Measurements from ENCODE around the gene AGPAT4.

The AGPAT4 gene

GRCh38 chr6:161284653-161285052, 10.8 kb upstream of the AGPAT4 start:
- DNase-seq (ENCODE audit: low read depth, low spot score): no peak

GRCh38 chr6:161281092-161281491, 7.2 kb upstream of the AGPAT4 start:
- DNase-seq (ENCODE audit: low read depth, low spot score): no peak

GRCh38 chr6:161279677-161280415, 6.0 kb upstream of the AGPAT4 start:
- DNase-seq (ENCODE audit: low read depth, low spot score): no peak

- DNase-seq (ENCODE audit: low read depth, low spot score): no peak
Measured at GRCh38 chr6:161276605-161277155, 2.8 kb upstream of the AGPAT4 start.

- no peak for DNase-seq (ENCODE audit: low read depth, low spot score)
Measured at GRCh38 chr6:161274898-161275297, 1.0 kb upstream of the AGPAT4 start.

- DNase-seq (ENCODE audit: low read depth, low spot score): no peak
Measured at GRCh38 chr6:161274488-161274858, 612 bp upstream of the AGPAT4 start.

GRCh38 chr6:161273274-161273751, 548 bp downstream of the AGPAT4 start:
- DNase-seq (ENCODE audit: low read depth, low spot score): no peak

GRCh38 chr6:161272635-161273273, 1.1 kb downstream of the AGPAT4 start:
- no peak for DNase-seq (ENCODE audit: low read depth, low spot score)

- DNase-seq (ENCODE audit: low read depth, low spot score): no peak
Measured at GRCh38 chr6:161271343-161272030, 2.4 kb downstream of the AGPAT4 start.

- no peak for DNase-seq (ENCODE audit: low read depth, low spot score)
Measured at GRCh38 chr6:161270116-161270515, 3.7 kb downstream of the AGPAT4 start.

- no peak for DNase-seq (ENCODE audit: low read depth, low spot score)
Measured at GRCh38 chr6:161269310-161269709, 4.6 kb downstream of the AGPAT4 start.

GRCh38 chr6:161268531-161269210, 5.2 kb downstream of the AGPAT4 start:
- no peak for DNase-seq (ENCODE audit: low read depth, low spot score)

- DNase-seq (ENCODE audit: low read depth, low spot score): no peak
Measured at GRCh38 chr6:161266513-161267230, 7.2 kb downstream of the AGPAT4 start.

GRCh38 chr6:161265975-161266374, 7.9 kb downstream of the AGPAT4 start:
- no peak for DNase-seq (ENCODE audit: low read depth, low spot score)

GRCh38 chr6:161265554-161265953, 8.3 kb downstream of the AGPAT4 start:
- no peak for DNase-seq (ENCODE audit: low read depth, low spot score)

- DNase-seq (ENCODE audit: low read depth, low spot score): no peak
Measured at GRCh38 chr6:161264181-161264580, 9.7 kb downstream of the AGPAT4 start.

GRCh38 chr6:161261816-161262215, 12.0 kb downstream of the AGPAT4 start:
- no peak for DNase-seq (ENCODE audit: low read depth, low spot score)

GRCh38 chr6:161261325-161261724, 12.5 kb downstream of the AGPAT4 start:
- DNase-seq (ENCODE audit: low read depth, low spot score): no peak

GRCh38 chr6:161259302-161259701, 14.6 kb downstream of the AGPAT4 start:
- DNase-seq (ENCODE audit: low read depth, low spot score): no peak

GRCh38 chr6:161257793-161258457, 15.9 kb downstream of the AGPAT4 start:
- DNase-seq (ENCODE audit: low read depth, low spot score): no peak

- DNase-seq (ENCODE audit: low read depth, low spot score): no peak
Measured at GRCh38 chr6:161256407-161256806, 17.5 kb downstream of the AGPAT4 start.
